Stimulated activated naive CD8-positive, alpha-beta T cell treated with anti-CD3 and anti-CD28 coated beads, Interleukin-15, Interleukin-2, amounts not matched to agents 100 U/mL and 50 U/mL, for 24 hours (primary cell): ENCODE measurements around the gene NGF.

Experiments
- ATAC-seq: fragments of 150-1000 bp; cut with Tn5 transposase; one replicate; pipeline ENCODE4 v1.10.0; 2021
- DNase-seq: peaks from one replicate; pipeline ENCODE4 v3.0.0; 2021

Gene NGF

DNA sequence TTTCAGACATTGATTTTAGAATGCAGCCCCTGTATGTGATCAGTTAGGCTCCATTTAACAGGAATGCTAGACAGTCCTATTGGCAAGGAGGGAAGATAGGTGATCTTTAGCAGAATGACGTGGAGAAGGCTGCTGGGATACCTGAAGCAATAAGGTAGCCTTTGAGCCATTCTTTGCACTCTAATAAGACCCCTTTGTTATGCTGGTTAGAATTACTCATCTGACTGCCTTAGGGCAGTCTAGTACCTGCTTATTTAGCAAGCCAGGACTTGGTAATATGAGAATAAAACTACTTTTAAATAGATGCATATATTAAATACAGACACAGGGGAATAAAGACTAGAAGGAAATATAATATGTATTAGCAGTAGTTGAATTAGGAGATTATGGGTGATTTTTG lies 29.1 kb downstream of the NGF start:
- DNase-seq = no peak
- no peak for ATAC-seq

DNA sequence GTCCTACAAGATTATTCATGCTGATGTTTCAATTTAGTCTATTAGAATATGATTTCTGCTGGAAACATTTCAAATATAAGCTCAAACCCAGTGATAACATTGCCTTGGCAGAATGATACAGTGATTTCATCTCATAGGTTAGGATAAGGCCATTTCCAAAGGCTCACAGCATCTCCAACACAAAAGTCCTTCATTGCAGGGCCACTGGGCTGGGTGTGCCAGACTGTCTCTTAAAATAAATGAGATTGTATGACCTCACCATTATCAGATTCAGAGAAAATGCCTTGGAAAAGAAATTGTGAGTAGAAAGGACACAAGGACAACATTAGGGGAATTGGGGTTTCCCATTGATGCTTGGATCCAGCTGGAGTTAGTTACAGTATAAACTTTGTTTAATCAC lies 30.4 kb downstream of the NGF start:
- ATAC-seq = no peak
- no peak for DNase-seq

DNA sequence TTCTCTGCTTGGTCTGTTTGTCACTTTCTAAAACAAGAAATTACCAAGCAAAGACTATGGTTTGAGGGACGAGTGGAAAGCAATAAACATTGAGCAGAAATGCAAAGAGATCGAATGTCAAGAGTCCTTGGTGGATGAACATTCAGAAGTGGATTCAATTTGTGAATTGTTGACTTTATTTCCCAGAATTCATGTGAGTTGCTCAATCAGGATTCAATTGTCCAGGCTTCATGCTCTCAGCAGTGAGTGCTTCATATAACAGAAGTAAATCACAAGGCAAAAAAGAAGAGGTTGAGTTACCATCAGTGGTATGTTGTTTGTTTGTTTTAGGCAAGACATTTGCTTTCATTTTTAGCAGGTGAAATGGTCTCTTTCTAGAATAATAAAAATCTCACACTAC lies 31.9 kb downstream of the NGF start:
- no peak for ATAC-seq

DNA sequence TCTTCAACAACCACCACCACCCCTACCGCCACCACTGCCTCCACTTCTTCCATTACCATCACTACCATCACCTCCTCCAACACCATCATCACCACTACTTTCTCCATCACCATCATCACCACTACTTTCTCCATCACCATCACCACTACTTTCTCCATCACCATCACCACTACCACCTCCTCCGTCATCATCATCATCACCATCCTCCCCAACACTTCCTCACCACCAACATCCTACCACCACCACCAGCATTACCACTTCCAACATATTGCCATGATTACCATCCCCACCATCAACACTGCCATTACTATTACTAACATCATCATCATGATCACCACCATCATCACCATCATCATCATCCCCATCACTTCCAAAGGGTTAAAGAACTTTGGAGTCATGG lies 34.7 kb downstream of the NGF start:
- no peak for ATAC-seq
- no peak for DNase-seq

More for the DNA sequence above, 31.9 kb downstream of the NGF start:
- no peak for DNase-seq

GRCh38 chr1:115302390-115302961 lies 35.6 kb downstream of the NGF start:
- DNase-seq (no peak), ATAC-seq (no peak)

- DNase-seq (no peak), ATAC-seq (no peak)
Measured at GRCh38 chr1:115301438-115302020, 36.5 kb downstream of the NGF start.

DNA sequence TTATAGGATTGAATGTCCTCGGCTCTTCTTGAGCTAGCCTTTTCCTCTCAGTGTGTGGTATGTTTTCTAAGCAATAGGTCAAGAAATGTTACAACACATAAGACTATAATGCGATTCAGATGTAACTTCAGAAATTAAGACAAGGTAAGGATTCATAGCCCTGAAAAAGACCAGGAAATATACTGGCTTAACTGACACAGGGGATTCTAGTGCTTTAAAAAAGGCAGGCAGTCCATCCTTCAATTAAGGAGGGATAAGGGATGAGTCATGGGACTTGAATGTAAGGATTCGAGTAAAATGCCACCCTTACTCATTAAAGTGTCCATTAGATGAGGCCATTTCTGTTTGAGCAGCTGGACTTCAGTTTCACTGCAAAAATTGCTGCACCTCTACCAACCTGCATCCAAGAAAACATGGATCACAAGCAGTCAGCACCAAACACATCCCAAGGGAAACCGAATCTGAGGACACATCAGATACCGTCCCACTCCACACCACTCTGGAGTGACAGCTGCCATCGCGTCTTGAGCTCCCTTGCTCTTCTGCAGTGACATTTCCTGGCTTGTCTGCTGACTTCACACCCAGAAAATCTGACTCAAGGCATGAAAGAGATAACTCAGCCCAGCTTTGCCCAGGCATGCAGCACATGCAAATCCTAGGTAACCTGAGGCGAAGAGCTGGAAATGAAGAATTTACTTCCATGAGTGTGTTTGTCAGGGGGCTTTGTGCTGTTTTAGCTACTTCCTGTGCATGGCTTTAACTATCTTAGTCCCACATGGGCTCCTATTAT lies 37.8 kb downstream of the NGF start:
- DNase-seq (no peak), ATAC-seq (no peak)

GRCh38 chr1:115299266-115299665 lies 38.8 kb downstream of the NGF start:
- ATAC-seq (no peak), DNase-seq (no peak)

DNA sequence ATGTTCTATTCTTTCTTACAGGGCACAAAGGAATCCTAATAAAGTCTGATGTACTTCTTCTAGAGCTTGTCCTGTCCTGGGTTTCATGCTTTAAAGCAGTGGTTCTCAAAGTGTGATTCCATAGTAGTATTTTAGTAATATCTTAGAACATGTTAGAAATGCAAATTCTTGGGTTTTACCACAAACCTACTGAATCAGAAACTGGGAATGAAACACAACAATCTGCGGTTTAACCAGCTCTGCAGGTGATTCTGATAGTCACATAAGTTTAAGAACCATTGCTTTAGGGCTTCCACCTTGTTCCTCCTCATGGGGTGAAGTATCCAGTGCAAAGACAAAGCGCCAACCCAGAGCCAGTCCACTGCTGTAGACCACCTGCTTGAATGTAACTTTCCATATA lies 41.1 kb downstream of the NGF start:
- no peak for ATAC-seq
- no peak for DNase-seq

DNA sequence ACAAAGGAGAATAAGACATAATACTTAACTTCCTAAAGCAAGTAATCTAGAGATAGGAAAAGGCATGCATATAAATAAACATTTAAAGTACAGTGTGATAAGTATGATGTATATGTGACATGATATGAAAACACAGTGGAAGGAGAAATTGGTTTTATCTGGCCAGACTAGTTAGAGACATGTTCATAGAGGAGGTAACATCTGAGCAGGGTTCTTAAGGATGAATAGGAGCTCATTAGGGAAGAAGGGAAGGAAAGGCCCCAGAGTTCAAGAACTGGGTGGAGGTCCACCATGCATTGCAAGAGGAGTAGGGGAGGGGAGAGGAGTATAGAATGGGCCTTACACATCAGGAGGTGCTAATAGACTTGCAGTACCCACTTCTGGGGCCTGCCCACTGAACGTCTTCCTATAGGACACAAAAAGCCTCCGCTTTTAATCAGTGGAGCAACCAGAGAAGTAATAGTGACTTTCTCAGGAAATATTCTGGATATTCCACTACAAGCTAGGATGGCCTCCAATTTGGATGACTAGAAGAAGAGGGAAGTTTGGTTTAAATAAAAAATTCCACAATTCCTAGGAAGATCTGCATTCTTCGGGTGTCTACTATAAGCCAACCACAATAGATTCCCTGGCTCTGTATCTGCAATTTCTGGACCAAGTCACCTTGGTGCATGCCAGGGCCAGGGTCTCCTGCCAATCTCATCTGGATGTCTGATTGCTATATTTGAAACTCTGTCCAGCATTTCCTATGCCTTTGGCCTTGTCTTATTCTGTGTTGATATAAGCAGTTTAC lies 41.9 kb downstream of the NGF start:
- ATAC-seq (no peak), DNase-seq (no peak)

- no peak for ATAC-seq
- no peak for DNase-seq
Measured at GRCh38 chr1:115293899-115294298, 44.1 kb downstream of the NGF start.

GRCh38 chr1:115293006-115293405 lies 45.0 kb downstream of the NGF start:
- DNase-seq (no peak), ATAC-seq (no peak)

DNA sequence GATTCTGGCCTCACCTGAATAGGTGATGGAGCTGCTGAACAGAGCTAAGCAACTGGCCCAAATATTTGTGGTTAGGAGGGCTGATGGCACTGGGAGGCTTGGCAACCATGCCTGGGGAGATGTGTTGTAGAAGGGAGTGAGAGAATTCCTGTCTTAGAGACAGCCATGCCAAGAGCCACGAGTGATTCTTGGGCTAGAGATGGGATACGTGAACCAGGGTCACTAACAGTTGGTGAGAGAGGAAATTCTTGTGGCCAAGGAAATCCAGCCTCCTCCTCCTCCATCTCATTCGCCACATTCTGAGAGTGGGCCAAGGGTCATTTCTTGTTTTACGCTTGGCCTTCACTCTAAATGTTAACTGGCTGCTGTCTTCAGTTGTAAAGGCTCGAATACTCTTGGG lies 46.3 kb downstream of the NGF start:
- no peak for ATAC-seq
- no peak for DNase-seq

DNA sequence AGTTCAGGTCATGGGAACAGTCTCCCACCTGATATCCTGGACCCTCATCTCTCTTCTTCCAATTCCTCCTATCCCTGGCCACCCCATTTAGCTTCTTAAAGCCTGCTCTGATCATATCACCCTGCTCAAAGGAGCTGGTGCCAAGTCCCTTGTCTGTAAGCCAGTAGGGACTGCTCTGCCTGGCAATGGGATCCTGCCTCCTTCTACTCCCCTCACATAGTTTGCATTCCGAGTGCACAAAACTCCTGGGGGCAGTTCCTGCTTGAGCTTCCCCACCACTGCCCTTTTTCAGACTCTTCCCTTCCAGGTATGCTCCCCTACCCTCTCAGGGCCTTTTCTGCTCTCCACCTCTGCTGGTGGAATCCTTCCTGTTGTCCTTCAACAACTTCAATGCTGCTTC lies 48.1 kb downstream of the NGF start:
- ATAC-seq = no peak
- no peak for DNase-seq

DNA sequence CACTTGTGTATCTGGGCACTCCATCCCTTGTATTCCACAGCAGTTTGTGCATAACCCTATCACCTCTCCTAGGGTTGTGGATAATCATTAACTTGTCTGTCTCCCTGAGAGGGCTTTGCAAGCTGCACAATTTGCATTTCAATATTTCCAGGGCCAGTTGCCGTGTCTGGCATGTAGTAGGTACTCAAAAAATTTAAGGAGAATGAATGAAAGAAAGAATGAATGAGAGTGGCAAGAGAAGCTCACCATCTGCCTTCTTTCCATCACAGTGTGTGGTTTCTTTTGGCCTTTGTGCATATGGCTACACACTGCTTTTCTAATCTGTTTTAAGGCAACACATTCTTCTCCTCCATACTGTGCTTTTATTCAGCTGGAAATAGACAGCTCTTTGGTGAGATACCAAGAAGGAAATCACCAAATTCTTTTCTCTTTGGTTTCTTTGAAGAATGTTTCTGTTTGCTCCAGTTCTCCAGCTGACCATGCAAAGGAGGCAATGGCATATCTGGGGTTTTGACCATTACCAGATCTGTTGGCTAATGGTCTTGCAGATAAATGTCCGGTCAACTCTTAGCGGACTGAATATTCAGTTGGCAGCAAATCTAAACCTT lies 49.4 kb downstream of the NGF start:
- ATAC-seq = no peak
- no peak for DNase-seq

DNA sequence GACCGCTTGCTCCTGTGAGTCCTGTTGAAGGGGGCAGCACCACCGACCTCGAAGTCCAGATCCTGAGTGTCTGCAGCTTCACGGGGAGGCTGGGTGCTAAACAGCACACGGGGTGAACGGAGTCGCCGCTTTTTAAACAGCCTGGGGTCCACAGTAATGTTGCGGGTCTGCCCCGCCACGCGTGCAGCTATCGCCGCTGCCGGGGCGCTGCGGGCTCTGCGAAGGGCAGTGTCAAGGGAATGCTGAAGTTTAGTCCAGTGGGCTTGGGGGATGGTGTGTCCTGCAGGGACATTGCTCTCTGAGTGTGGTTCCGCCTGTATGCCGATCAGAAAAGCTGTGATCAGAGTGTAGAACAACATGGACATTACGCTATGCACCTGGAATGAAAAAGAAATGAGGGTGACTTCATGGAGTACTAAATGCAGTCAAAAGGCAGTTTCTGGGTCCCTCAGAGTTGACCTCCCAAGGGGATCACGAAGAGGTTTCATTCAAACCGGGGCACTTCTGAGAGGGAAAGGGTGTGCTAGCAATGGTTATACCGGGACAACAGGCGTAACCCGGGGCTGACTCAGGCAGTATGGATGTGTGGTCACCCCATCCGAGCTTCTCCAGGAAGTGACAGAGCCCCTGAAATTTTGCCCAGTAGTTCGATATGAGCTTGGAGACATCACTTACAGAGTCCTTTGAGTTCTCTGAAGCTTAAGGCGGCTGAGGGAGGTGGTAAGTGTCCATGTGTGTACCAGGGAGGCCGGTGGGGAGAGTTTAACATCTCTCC lies 51.4 kb downstream of the NGF start:
- ATAC-seq = no peak
- DNase-seq = no peak

- no peak for ATAC-seq
- DNase-seq = no peak
Measured at GRCh38 chr1:115284209-115284608, 53.8 kb downstream of the NGF start.

GRCh38 chr1:115283681-115284146 lies 54.3 kb downstream of the NGF start:
- no peak for ATAC-seq
- DNase-seq = no peak

- DNase-seq (no peak), ATAC-seq (no peak)
Measured at GRCh38 chr1:115283249-115283648, 54.8 kb downstream of the NGF start.

- no peak for DNase-seq
- ATAC-seq = no peak
Measured at GRCh38 chr1:115282807-115283208, 55.2 kb downstream of the NGF start.

GRCh38 chr1:115281143-115281542 lies 56.9 kb downstream of the NGF start:
- ATAC-seq (no peak), DNase-seq (no peak)

DNA sequence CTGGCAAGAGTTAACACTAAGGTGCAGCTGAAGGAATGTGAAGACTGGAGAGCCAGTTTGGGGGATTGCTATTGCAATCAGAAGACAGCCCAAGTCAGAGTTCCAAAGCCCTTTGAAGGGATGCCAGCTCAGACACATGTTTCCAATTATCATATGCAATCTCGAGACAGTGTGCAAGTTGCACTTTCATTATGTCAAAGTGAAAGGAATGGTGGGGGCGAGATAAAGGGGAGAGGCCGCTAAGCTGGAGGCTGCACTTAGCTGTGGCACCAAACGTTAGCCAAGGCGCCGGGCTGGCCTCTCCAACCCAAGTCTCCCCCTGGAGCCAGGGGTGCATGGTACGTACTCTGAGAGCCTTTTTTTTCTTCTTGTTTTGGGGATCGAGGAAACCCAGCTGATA lies 58.0 kb downstream of the NGF start:
- ATAC-seq (no peak), DNase-seq (no peak)
